OCI-LY7 (cell line): ENCODE results near the gene SNN. TPM values are rescaled to one million over a fixed set of nuclear protein-coding genes. Genes with fewer than 3 reads are reported as not detected.

Experiments
- BruUV-seq: library from RNA; stranded (reverse); fragments of 400-500 nt; replicated peaks from 2 replicates; lab custom pipeline; 2021; lab: Mats Ljungman, UMichigan
- CTCF ChIA-PET: fragments of 300-600 bp; sonication (Branson Sonifier 250); formaldehyde crosslinking; loops from one replicate; lab custom pipeline; 2022; ENCODE audit warnings: antibody characterized with exemption; ENCODE audit not compliant: unreplicated experiment; lab: Charles Lee
- POLR2A ChIA-PET: fragments of 300-600 bp; sonication (Branson Sonifier 250); formaldehyde crosslinking; loops from one replicate; lab custom pipeline; 2022; ENCODE audit warnings: antibody characterized with exemption; lab: Charles Lee
- DNase-seq: peaks from one replicate; pipeline ENCODE4 v3.0.0-alpha.2; 2015; ENCODE audit warnings: low spot score
- H2AFZ ChIP-seq: fragments of 200-600 bp; sonication (generic), shearing (Covaris generic); 2 replicates; pipeline ENCODE4 v1.6.1; 2014; ENCODE audit warnings: mild to moderate bottlenecking, antibody characterized with exemption, low read length, moderate library complexity
- H3K27ac ChIP-seq: fragments of 200-600 bp; sonication (generic); 2 replicates; pipeline ENCODE4 v1.5.1; 2014; ENCODE audit warnings: mixed run types, low read depth, mild to moderate bottlenecking, moderate library complexity, low read length, inconsistent platforms; ENCODE audit not compliant: poor library complexity, severe bottlenecking
- H3K36me3 ChIP-seq: fragments of 200-600 bp; sonication (generic); 2 replicates; pipeline ENCODE4 v1.6.1; 2014; ENCODE audit warnings: mild to moderate bottlenecking, antibody characterized with exemption, low read length, moderate library complexity, mixed read lengths; ENCODE audit not compliant: insufficient read depth
- H3K4me1 ChIP-seq: fragments of 200-600 bp; sonication (generic); 2 replicates; pipeline ENCODE4 v1.5.1; 2014; ENCODE audit warnings: mild to moderate bottlenecking, low read length; ENCODE audit not compliant: insufficient read depth, poor library complexity, severe bottlenecking
- H3K4me2 ChIP-seq: fragments of 200-600 bp; sonication (generic); 2 replicates; pipeline ENCODE4 v1.6.1; 2014; ENCODE audit warnings: mild to moderate bottlenecking, low read length
- H3K4me3 ChIP-seq: fragments of 200-600 bp; sonication (generic); 2 replicates; pipeline ENCODE4 v1.5.1; 2014; ENCODE audit warnings: mild to moderate bottlenecking, low read depth, low read length; ENCODE audit not compliant: poor library complexity, severe bottlenecking
- H3K79me2 ChIP-seq: fragments of 200-600 bp; sonication (generic); 2 replicates; pipeline ENCODE4 v1.6.1; 2016; ENCODE audit warnings: low read depth, mild to moderate bottlenecking, low read length, moderate library complexity, mixed read lengths; ENCODE audit not compliant: insufficient read depth
- H3K9me2 ChIP-seq: fragments of 200-600 bp; sonication (generic); 2 replicates; pipeline ENCODE4 v1.6.1; 2016; ENCODE audit warnings: mild to moderate bottlenecking, low read length, mixed read lengths; ENCODE audit not compliant: insufficient read depth
- H3K9me3 ChIP-seq: fragments of 200-600 bp; sonication (generic); 2 replicates; pipeline ENCODE4 v1.6.1; 2014; ENCODE audit warnings: mild to moderate bottlenecking, mixed run types, low read length, mixed read lengths
- H4K20me1 ChIP-seq: fragments of 200-600 bp; sonication (generic); 2 replicates; pipeline ENCODE4 v1.6.1; 2014; ENCODE audit warnings: mild to moderate bottlenecking, antibody characterized with exemption, low read length, moderate library complexity, mixed read lengths; ENCODE audit not compliant: insufficient read depth
- CTCF ChIP-seq: fragments of 200-600 bp; sonication (generic); conservative IDR thresholded peaks from 2 replicates; pipeline ENCODE4 v1.5.1; 2014; ENCODE audit warnings: mild to moderate bottlenecking, antibody characterized with exemption, low read length, moderate library complexity, mixed read lengths
- EZH2phosphoT487 ChIP-seq: fragments of 200-600 bp; sonication (generic); IDR thresholded peaks from 2 replicates; pipeline ENCODE4 v1.6.1; 2018; ENCODE audit warnings: low read depth, borderline replicate concordance, mild to moderate bottlenecking, mixed run types, antibody characterized with exemption, low read length, moderate library complexity, mixed read lengths
- intact Hi-C: fragments of 100-400 bp; cut with micrococcal nuclease; formaldehyde crosslinking; loops from one replicate; pipeline ENCODE4 v1.10.0; 2022; ENCODE audit not compliant: unreplicated experiment
- total RNA-seq, 2 experiments: library from RNA; depleted of rRNA in 1 of 2; stranded (reverse); fragments of >200 nt in 1 of 2; shearing (Covaris generic) in 1 of 2; gene quantifications; 2 replicates each; pipeline ENCODE4 v1.2.3, GENCODE V29; 2014 to 2022

The SNN gene
- total RNA-seq, 2 experiments from 2014 or later: 27.8 to 31.8 TPM

GRCh38 chr16:11681976-11682654, 13.9 kb downstream of the SNN start:
- ChIA-PET CTCF (no interaction called here), POLR2A (interaction anchor here (0.9 to 1.0 kb wide), 3 partner anchors 60 to 115 kb away, joined by 3 to 5 read pairs (median 5); partner anchors contain the start of genes TXNDC11 and ZC3H7A)
- Histone ChIP-seq H3K4me3 (peak overlapping the region; percentile 59), H4K20me1 (no peaks in the 10 kb centered on the region), H3K9me2 (no peaks in the 10 kb centered on the region), H3K4me2 (peak overlapping the region; percentile 80), H3K27ac (peak overlapping the region; percentile 98), H3K4me1 (peaks cover 100% of the 10 kb centered on the region), H3K79me2 (peaks cover 59% of the 10 kb centered on the region), H3K9me3 (no peaks in the 10 kb centered on the region), H3K36me3 (peaks cover 76% of the 10 kb centered on the region), H2AFZ (no peak overlapping the region)
- no peak for TF ChIP-seq CTCF
- no peak for TF ChIP-seq EZH2phosphoT487
- BruUV-seq: TSS peak; percentile 39
- DNase-seq: peak; percentile 94
- intact Hi-C loops: loop anchor here (1.0 to 5.0 kb wide), 3 partner anchors 53 to 285 kb away; partner anchors contain the start of gene TNFRSF17

GRCh38 chr16:11682655-11683096, 14.4 kb downstream of the SNN start:
- H4K20me1 ChIP-seq: no peaks in the 10 kb centered on the region
- no peak overlapping the region for H2AFZ ChIP-seq
- DNase-seq: no peak
- no peaks in the 10 kb centered on the region for H3K9me2 ChIP-seq
- peak overlapping the region; percentile 98 for H3K27ac ChIP-seq
- TF ChIP-seq CTCF (no peak), EZH2phosphoT487 (no peak)
- ChIA-PET CTCF (no interaction called here), POLR2A (interaction anchor here (0.9 to 1.0 kb wide), 3 partner anchors 59 to 115 kb away, joined by 3 to 5 read pairs (median 5); partner anchors contain the start of genes TXNDC11 and ZC3H7A)
- H3K4me1 ChIP-seq: peaks cover 100% of the 10 kb centered on the region
- no TSS peak for BruUV-seq
- peak overlapping the region; percentile 59 for H3K4me3 ChIP-seq
- intact Hi-C loops: loop anchor here (1.0 to 5.0 kb wide), 3 partner anchors 54 to 285 kb away; partner anchors contain the start of gene TNFRSF17
- H3K4me2 ChIP-seq: peak overlapping the region; percentile 80
- peaks cover 76% of the 10 kb centered on the region for H3K36me3 ChIP-seq
- no peaks in the 10 kb centered on the region for H3K9me3 ChIP-seq
- H3K79me2 ChIP-seq: peaks cover 65% of the 10 kb centered on the region
